Left ventricle myocardium superior (tissue), 1 donor: ENCODE data around the gene TRABD2A. TPM values are rescaled to one million over a fixed set of nuclear protein-coding genes. Genes with fewer than 3 reads are reported as not detected.

ENCODE experiments used
- total RNA-seq: library from RNA; stranded (reverse); fragmentation: NEBNext Ultra II Directional; extraction: Animal tissue kit (Norgen Biotek cat#: 25700); gene quantifications from one replicate; pipeline ENCODE4 v1.2.1, GENCODE V29; 2021
- donor health status: DM: no; HTN: yes; CAD: no; lungs with severe emphysema.

TRABD2A gene
- total RNA-seq, 1 donor from 2014 or later, result 0.62 TPM

Other genes with a start within 250 kb of the TRABD2A start
- 450 TPM for gene TMSB10, start 24.6 kb upstream of the TRABD2A start, total RNA-seq
- 94.3 TPM for gene KCMF1, start 90.1 kb upstream of the TRABD2A start, total RNA-seq